GM19372 (cell line): ENCODE results near the gene CHIA.
A peak's percentile ranks its signal among the peaks of the same experiment; 100 is the strongest.
"Not testable (repeated sequence)": the region's sequence is repeated elsewhere in the genome, so short reads cannot be mapped to it uniquely, and the experiment has no call there.

Experiments used
- ATAC-seq: cut with Tn5 transposase; IDR thresholded peaks from one replicate; pipeline ENCODE4 v1.9.1; 2021; ENCODE audit warnings: mild to moderate bottlenecking, low read depth, moderate library complexity; ENCODE audit not compliant: unreplicated experiment

The CHIA gene

GRCh38 chr1:111283838-111284237 lies 6.8 kb upstream of the CHIA start:
- no peak for ATAC-seq

DNA sequence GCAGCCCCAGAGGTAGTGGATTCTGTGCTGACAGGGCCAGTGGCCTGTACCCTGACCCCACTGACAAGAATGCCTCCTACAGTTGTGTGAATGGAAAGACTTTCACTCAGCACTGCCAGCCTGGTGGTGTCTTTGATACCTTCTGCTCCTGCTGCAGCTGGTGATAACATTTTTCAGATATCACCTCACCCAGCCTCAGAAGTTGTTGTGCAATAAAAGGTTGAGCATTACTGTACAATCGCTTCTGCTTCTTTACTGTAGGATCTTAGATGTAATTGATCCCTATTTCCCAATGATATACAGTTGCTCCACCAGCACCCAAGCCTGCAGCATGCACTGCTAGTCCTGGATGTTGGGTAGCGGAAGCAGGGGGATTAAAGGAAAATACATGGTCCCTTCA lies 4.8 kb upstream of the CHIA start:
- ATAC-seq = no peak

GRCh38 chr1:111286912-111287311 lies 3.7 kb upstream of the CHIA start:
- ATAC-seq = no peak

DNA sequence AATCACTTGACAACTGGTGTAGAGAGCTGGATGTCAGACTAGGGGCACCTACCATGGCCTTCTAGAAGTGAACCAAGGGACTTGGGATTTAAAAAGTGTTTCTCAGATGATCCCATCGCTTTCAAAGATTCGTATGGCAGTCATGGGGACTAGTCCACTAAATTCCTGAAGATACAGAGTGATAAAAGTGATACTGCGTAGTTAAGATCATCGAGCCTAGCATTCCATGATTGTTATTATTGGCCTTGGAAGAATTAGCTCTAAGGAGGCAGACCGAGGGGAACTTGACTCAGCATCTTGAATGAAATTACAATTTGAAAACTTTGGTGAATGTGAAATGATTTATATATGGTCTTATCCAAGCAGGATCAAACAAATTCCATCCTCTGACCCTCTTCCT lies 1.3 kb upstream of the CHIA start:
- no peak for ATAC-seq

DNA sequence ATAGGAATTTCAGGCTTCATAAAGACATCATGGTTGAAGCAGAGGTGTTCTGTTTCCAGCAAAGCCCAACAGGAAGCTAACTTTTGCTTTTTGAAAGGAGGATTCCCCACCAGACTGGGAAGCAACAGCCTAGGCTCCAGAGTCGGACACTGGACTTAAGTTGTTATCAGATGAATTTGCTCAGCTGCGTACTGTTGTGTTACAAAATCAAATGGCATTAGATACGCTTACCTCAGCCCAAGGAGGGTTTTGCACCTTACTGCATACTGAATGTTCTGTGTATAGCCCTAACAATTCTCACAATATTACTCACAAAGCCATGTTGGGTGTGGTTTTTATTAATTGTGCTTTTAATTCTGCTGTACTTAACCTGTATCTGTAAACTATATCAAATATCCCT lies 547 bp upstream of the CHIA start:
- no peak for ATAC-seq

DNA sequence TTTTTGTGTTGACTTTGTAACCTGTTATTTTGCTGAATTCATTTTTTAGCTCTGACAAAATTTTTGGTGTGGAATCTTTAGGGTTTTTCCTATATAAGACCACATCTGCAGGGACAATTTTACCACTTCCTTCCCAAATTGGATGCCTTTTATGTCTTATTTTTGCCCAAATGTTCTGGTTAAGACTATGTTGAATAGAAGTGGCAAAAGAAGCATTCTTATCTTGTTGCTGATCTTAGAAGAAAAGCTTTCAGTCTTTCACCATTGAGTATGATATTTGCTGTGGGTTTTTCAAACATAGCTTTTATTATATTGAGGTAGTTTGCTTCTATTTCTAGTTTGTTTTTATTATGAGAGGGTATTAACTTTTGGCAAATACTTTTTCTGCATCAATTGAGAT lies 3.7 kb downstream of the CHIA start:
- no peak for ATAC-seq

DNA sequence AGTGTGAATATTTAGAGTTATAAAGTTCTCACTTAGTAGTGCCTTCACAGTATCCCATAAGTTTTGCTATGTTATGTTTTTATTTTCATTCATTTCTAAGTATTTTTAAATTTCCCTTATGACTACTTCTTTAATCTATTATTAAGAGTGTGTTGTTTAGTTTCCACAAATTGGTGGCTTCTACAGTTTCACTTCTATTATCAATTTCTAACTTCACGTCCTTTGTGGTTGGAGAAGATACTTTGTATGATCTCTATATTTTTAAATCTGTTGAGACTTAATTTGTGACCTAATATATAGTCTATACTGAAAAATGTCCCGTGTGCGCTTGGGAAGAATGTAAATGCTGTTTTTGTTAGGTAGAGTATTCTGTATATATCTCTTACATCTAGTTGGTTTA lies 11.7 kb downstream of the CHIA start:
- no peak for ATAC-seq

DNA sequence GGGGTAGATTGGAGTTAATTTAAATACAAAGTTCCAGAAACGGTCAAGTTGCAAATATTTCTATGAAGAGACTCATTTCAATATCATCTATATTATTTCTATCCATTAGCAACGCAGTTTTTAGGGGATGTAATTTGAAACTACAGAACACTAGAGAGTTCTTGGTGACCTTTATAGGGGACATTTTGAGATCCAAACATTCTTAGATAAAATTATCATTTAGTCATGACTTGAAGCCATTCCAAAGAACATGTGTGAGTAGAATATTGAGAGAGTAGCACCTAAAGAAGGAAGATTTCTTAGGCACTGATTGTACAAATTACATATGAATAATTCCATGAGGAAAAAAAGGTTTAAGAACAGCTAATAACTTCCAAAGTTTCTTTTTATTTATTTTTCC lies 19.0 kb downstream of the CHIA start:
- ATAC-seq = no peak

- no peak for ATAC-seq
These were observed 27.9 kb downstream of the CHIA start for GRCh38 chr1:111318523-111318922.

DNA sequence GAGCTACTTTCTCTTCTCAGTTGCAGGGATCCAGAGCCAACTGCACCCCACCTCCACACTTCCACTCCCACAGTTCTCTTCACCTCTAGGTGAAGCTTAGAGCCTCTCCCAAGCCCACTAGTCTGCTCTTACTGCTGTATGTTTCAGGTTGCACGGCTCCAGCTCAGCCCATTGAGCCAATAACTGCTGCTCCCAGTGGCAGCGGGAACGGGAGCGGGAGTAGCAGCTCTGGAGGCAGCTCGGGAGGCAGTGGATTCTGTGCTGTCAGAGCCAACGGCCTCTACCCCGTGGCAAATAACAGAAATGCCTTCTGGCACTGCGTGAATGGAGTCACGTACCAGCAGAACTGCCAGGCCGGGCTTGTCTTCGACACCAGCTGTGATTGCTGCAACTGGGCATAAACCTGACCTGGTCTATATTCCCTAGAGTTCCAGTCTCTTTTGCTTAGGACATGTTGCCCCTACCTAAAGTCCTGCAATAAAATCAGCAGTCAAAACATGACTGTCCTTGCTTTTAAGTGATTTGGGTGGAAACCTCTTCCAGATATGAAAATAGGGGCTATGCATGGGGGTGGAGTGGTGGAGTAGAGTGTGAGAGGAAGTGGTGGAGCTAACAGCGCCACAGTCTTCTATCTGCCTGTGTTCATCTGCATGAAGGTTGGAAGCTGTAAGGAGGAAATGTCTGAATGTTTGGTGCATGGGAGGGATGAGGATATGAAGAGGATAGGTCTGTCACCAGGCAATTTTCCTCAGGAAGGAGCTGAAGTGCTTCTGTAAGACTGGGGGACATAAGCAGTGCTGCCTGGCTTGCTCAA lies 29.6 kb downstream of the CHIA start:
- ATAC-seq = no peak

GRCh38 chr1:111323231-111323630 lies 32.6 kb downstream of the CHIA start:
- no peak for ATAC-seq

DNA sequence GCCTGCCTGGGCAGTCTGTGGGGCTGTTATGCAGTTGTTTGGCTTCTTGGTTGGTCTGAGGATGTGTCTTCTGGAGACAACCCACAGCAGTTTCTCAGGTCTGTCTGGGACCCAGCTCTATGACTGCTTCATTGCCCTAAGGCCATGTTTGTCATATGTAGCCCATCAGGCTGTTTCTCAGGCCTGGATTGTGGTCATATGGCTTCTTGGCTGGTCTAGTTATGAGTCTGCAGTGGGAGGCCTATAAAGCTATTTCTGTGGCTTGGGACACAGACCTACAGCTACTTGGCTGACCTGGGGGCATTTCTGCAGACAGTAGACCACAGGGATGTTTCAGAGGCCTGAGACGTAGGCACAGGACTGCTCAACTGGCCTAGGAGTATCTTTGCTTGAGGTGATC lies 41.5 kb downstream of the CHIA start:
- ATAC-seq = no peak

DNA sequence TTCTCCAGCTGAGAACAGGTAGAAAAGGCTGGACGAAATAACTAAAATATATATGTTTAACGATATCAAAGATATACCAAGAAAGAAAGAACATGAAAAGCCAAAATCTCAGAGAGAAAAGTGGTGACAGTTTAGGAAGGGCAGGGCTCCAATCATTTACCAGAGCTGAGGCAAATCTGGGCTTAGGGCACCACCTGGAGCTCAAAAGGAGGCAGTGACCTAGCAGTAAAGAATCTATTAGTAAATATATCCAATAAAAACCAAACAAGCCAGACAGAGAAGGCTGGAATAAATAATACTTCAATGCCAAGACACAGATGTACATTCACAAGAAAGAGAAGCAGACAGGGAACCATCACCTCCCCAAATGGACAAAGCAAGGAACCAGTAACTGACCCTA lies 43.5 kb downstream of the CHIA start:
- no peak for ATAC-seq

DNA sequence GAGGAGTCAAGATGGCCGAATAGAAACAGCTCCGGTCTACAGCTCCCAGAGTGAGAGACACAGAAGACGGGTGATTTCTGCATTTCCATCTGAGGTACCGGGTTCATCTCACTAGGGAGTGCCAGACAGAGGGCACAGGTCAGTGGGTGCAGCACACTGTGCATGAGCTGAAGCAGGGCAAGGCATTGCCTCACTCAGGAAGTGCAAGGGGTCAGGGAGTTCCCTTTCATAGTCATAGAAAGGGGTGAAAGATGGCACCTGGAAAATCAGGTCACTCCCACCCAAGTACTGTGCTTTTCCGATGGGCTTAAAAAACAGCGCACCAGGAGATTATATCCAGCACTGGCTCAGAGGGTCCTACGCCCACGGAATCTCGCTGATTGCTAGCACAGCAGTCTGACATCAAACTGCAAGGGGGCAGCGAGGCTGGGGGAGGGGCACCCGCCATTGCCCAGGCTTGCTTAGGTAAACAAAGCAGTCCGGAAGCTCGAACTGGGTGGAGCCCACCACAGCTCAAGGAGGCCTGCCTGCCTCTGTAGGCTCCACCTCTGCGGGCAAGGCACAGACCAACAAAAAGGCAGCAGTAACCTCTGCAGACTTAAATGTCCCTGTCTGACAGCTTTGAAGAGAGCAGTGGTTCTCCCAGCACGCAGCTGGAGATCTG lies 44.7 kb downstream of the CHIA start:
- ATAC-seq = not testable (repeated sequence)

- ATAC-seq = not testable (repeated sequence)
These were observed 48.2 kb downstream of the CHIA start for GRCh38 chr1:111338849-111339248.

DNA sequence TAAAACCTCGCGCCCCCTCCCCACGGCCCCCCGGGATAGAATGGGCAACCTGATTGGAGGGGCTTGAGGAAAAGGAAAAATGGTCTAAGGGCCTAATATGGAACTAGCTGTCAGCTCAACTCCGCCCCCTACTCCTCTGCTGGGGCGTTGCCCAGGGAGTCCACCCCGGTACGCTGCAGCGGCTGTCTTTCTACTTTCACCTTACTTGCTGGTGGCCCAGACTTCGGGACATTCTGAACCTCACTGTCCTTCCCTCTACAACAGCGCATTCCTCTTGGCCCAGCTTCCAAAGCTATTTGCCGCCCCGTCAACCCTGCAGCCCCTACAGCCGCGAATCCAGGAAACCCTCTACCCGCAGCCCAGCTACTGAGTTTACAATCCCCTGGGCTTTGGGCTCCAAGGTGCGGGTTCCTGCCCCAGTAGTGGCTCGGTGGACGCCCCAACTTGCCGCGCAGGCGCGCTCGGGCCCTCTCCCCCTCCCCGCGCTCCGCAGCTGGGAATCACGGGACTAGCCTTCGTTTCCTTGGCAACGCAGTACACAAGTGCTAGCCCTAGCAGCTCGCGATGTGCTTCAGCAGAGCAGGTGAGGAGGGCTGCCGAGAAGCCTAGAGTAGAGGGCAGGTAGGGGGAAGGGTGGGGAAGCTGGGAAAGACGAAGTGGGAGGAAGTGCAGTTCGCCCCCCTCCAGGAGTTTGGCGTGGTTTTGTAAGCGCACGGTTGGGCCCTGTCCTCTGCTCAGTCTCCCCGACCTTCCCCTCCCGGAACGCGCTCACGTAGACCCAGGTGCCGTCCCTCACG lies 55.6 kb downstream of the CHIA start:
- peak; percentile 81 for ATAC-seq

GRCh38 chr1:111347026-111347425 lies 56.4 kb downstream of the CHIA start:
- ATAC-seq = no peak

DNA sequence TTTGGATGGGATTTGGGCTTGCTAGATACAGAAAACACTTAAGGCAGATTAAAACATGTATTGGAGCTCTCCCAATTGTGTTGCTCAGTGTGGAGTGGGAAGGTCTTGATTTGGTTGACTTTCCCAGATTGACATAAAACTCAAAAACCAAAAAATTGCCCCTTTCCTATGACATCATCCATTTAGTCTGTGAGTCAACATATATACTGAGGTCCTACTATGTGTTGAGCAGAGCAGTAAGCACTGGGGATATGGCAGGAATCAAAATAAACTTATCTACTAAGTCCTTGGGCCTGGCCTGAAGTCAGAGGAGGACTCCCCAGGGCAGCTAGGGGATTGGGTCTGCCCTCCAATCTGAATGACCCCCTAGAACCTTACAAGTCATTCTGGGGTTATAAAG lies 61.0 kb downstream of the CHIA start:
- no peak for ATAC-seq

GRCh38 chr1:111354584-111354983 lies 63.9 kb downstream of the CHIA start:
- ATAC-seq = no peak

DNA sequence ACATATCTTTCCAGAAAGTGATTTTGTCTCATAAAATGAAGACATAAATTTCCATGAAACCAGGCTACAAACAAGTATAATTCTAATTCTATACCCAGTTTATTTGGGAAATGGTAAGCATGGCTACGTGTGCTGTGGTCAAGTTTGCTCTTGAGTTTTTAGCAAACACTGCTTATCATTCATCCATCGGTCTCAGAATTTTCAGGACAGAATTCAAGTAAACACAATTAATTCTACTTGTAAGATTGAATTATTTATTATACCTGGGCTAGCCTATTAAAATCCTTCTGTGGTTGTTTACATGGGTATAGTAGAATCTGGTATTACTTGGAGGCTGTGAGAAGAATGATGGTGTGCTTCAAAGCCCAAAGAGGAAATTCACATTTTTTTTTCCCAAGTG lies 68.3 kb downstream of the CHIA start:
- ATAC-seq = no peak

DNA sequence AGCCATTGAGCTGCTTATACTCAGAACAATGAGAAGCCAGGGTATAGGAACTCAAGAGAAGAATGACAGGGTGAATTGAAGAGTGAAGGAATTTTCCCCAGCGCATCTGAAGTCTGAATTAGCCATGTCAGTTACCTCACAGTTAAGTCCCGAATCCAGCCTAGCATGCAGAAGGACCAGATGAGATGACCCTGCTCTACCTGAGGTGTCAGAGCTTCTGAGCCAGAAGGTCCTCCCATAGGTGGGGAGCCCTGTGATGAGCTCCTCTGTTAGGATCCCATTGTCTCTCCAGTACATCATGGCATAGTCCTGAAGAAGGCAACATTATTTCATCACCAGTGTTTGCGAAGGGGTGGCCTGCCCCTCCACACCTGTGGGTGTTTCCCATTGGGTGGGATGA lies 68.7 kb downstream of the CHIA start:
- no peak for ATAC-seq
